ENCODE results near the gene CST1.
A peak's percentile ranks its signal among the peaks of the same experiment; 100 is the strongest.
"Not testable (repeated sequence)": the region's sequence is repeated elsewhere in the genome, so short reads cannot be mapped to it uniquely, and the experiment has no call there.

The CST1 gene

GRCh38 chr20:23755131-23755611, 4.4 kb upstream of the CST1 start:
- H3K36me3 ChIP-seq (ENCODE audit: control insufficient read depth, insufficient read depth, low read length); H3K4me3 ChIP-seq (ENCODE audit: extremely low read depth, insufficient read depth, low read length, poor library complexity, severe bottlenecking); H3K9me3 ChIP-seq (ENCODE audit: control insufficient read depth, low read length): not testable (repeated sequence)
- peaks cover 21% of the 10 kb centered on the region for H3K4me1 ChIP-seq (ENCODE audit: control insufficient read depth, insufficient read depth, low read length, poor library complexity, severe bottlenecking)
- peak overlapping the region; percentile 86 for H3K27ac ChIP-seq (ENCODE audit: low read depth, low read length, severe bottlenecking)
- 62 to 65% methylated on average over 3 of the region's 3 CpGs for WGBS, 2 experiments (ENCODE audit: insufficient coverage in 2 of 2)

DNA sequence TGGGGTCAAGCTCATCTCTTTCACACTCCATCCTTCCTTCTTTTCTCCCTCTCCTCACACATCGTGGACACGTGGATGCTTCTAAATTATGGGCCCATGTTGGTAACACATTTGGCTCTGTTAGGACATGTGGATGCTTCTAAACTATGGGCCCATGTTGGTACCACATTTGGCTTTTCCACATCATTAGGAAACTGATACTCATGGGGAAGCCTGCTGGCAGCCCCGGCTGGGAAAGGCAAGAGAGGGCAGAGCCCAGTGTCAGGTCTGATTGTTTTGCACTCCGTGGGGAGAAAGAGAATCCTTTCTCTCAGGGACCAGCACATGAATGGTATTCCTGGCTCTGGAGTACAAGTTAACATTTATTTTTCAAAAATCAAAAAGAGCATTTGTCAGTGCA, 4.0 kb upstream of the CST1 start:
- Histone ChIP-seq H3K36me3 (ENCODE audit: control insufficient read depth, insufficient read depth, low read length) (no peaks in the 10 kb centered on the region), H3K9me3 (ENCODE audit: control insufficient read depth, low read length) (no peaks in the 10 kb centered on the region), H3K4me1 (ENCODE audit: control insufficient read depth, insufficient read depth, low read length, poor library complexity, severe bottlenecking) (peaks cover 21% of the 10 kb centered on the region), H3K4me3 (ENCODE audit: extremely low read depth, insufficient read depth, low read length, poor library complexity, severe bottlenecking) (no peak overlapping the region), H3K27ac (ENCODE audit: low read depth, low read length, severe bottlenecking) (peak overlapping the region; percentile 79)
- 79 to 92% methylated on average over 2 to 3 of the region's 4 CpGs for WGBS, 2 experiments (ENCODE audit: insufficient coverage in 2 of 2)

- no peak overlapping the region for H3K4me3 ChIP-seq (ENCODE audit: extremely low read depth, insufficient read depth, low read length, poor library complexity, severe bottlenecking)
- WGBS, 2 experiments (ENCODE audit: insufficient coverage in 2 of 2), result 90 to 92% methylated on average over 2 of the region's 2 CpGs
- no peak overlapping the region for H3K27ac ChIP-seq (ENCODE audit: low read depth, low read length, severe bottlenecking)
- H3K4me1 ChIP-seq (ENCODE audit: control insufficient read depth, insufficient read depth, low read length, poor library complexity, severe bottlenecking), result peaks cover 21% of the 10 kb centered on the region
- no peaks in the 10 kb centered on the region for H3K36me3 ChIP-seq (ENCODE audit: control insufficient read depth, insufficient read depth, low read length)
- H3K9me3 ChIP-seq (ENCODE audit: control insufficient read depth, low read length), result no peaks in the 10 kb centered on the region
These were observed 2.9 kb upstream of the CST1 start for GRCh38 chr20:23753589-23753988.

DNA sequence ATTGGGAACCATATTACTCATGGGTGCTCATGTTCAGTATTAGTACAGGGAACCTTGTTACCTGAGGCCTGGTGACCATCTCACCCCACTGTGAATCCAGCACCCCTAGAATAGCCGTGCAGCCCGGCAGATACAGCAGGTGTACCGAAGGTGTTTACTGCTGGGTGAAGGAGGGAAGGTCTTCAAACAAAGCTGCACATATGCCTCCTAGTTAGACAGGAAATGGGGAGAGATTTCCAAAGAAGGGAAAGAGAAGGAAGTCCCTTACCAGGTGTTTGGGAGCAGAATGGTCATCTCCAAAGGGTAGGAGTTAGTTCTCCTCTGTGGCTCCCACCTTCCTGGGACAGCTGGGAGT, 2.4 kb upstream of the CST1 start:
- Histone ChIP-seq H3K9me3 (ENCODE audit: control insufficient read depth, low read length) (no peaks in the 10 kb centered on the region), H3K27ac (ENCODE audit: low read depth, low read length, severe bottlenecking) (no peak overlapping the region), H3K4me1 (ENCODE audit: control insufficient read depth, insufficient read depth, low read length, poor library complexity, severe bottlenecking) (peaks cover 21% of the 10 kb centered on the region), H3K36me3 (ENCODE audit: control insufficient read depth, insufficient read depth, low read length) (no peaks in the 10 kb centered on the region), H3K4me3 (ENCODE audit: extremely low read depth, insufficient read depth, low read length, poor library complexity, severe bottlenecking) (no peak overlapping the region)
- 97 to 100% methylated on average over 1 to 3 of the region's 3 CpGs for WGBS, 2 experiments (ENCODE audit: insufficient coverage in 2 of 2)

GRCh38 chr20:23752481-23753193, 1.9 kb upstream of the CST1 start:
- Histone ChIP-seq H3K4me1 (ENCODE audit: control insufficient read depth, insufficient read depth, low read length, poor library complexity, severe bottlenecking) (peaks cover 21% of the 10 kb centered on the region), H3K36me3 (ENCODE audit: control insufficient read depth, insufficient read depth, low read length) (no peaks in the 10 kb centered on the region)
- 76 to 93% methylated on average over 6 to 8 of the region's 11 CpGs for WGBS, 2 experiments (ENCODE audit: insufficient coverage in 2 of 2)

GRCh38 chr20:23752019-23752418, 1.3 kb upstream of the CST1 start:
- H3K36me3 ChIP-seq (ENCODE audit: control insufficient read depth, insufficient read depth, low read length), result no peaks in the 10 kb centered on the region
- no peaks in the 10 kb centered on the region for H3K9me3 ChIP-seq (ENCODE audit: control insufficient read depth, low read length)
- 97 to 100% methylated on average over 1 to 3 of the region's 4 CpGs for WGBS, 2 experiments (ENCODE audit: insufficient coverage in 2 of 2)
- H3K27ac ChIP-seq (ENCODE audit: low read depth, low read length, severe bottlenecking), result no peak overlapping the region
- H3K4me3 ChIP-seq (ENCODE audit: extremely low read depth, insufficient read depth, low read length, poor library complexity, severe bottlenecking), result no peak overlapping the region
- H3K4me1 ChIP-seq (ENCODE audit: control insufficient read depth, insufficient read depth, low read length, poor library complexity, severe bottlenecking), result peaks cover 21% of the 10 kb centered on the region

More at GRCh38 chr20:23752481-23753193, 1.9 kb upstream of the CST1 start:
- no peak overlapping the region for H3K4me3 ChIP-seq (ENCODE audit: extremely low read depth, insufficient read depth, low read length, poor library complexity, severe bottlenecking)
- H3K9me3 ChIP-seq (ENCODE audit: control insufficient read depth, low read length), result no peaks in the 10 kb centered on the region
- H3K27ac ChIP-seq (ENCODE audit: low read depth, low read length, severe bottlenecking), result no peak overlapping the region

- H3K4me3 ChIP-seq (ENCODE audit: extremely low read depth, insufficient read depth, low read length, poor library complexity, severe bottlenecking), result no peak overlapping the region
These were observed 989 bp downstream of the CST1 start for GRCh38 chr20:23749746-23750145.

DNA sequence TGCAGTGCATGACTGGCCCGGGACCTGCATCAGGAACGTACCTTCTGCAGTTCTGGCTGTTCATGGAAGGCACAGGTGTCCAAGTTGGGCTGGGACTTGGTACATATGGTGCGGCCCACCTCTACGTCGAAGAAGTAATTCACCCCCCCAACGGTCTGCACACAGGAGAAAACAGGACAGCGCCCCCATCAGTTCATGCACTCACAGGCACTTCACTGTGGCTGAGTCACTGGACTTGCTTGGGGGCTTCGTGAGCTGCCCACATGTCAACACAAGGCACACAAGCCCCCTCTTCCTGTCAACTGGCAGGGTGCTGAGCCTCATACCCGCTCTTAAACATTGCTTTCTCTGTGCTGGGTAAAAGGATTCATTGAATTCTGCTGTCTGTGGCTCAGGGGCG, 1.8 kb downstream of the CST1 start:
- 50 to 100% methylated on average over 1 of the region's 10 CpGs for WGBS, 2 experiments (ENCODE audit: insufficient coverage in 2 of 2)
- not testable (repeated sequence) for H3K4me1 ChIP-seq (ENCODE audit: control insufficient read depth, insufficient read depth, low read length, poor library complexity, severe bottlenecking); H3K27ac ChIP-seq (ENCODE audit: low read depth, low read length, severe bottlenecking); H3K4me3 ChIP-seq (ENCODE audit: extremely low read depth, insufficient read depth, low read length, poor library complexity, severe bottlenecking); H3K9me3 ChIP-seq (ENCODE audit: control insufficient read depth, low read length); H3K36me3 ChIP-seq (ENCODE audit: control insufficient read depth, insufficient read depth, low read length)

More at GRCh38 chr20:23749746-23750145, 989 bp downstream of the CST1 start:
- peaks cover 10% of the 10 kb centered on the region for H3K4me1 ChIP-seq (ENCODE audit: control insufficient read depth, insufficient read depth, low read length, poor library complexity, severe bottlenecking)
- WGBS, 2 experiments (ENCODE audit: insufficient coverage in 2 of 2), result 73 to 84% methylated on average over 4 to 5 of the region's 5 CpGs
- H3K36me3 ChIP-seq (ENCODE audit: control insufficient read depth, insufficient read depth, low read length), result no peaks in the 10 kb centered on the region
- no peaks in the 10 kb centered on the region for H3K9me3 ChIP-seq (ENCODE audit: control insufficient read depth, low read length)
- H3K27ac ChIP-seq (ENCODE audit: low read depth, low read length, severe bottlenecking), result no peak overlapping the region

DNA sequence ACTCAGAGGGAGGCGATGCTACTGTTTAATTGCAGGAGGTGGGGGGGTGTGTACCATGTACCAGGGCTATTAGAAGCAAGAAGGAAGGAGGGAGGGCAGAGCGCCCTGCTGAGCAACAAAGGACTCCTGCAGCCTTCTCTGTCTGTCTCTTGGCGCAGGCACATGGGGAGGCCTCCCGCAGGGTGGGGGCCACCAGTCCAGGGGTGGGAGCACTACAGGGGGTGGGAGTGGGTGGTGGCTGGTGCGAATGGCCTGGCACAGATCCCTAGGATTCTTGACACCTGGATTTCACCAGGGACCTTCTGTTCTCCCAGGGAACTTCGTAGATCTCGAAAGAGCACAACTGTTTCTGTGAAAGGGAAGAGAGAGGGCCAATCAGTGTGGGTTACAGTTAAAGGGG, 3.2 kb downstream of the CST1 start:
- H3K4me1 ChIP-seq (ENCODE audit: control insufficient read depth, insufficient read depth, low read length, poor library complexity, severe bottlenecking); H3K4me3 ChIP-seq (ENCODE audit: extremely low read depth, insufficient read depth, low read length, poor library complexity, severe bottlenecking); H3K36me3 ChIP-seq (ENCODE audit: control insufficient read depth, insufficient read depth, low read length); H3K9me3 ChIP-seq (ENCODE audit: control insufficient read depth, low read length); H3K27ac ChIP-seq (ENCODE audit: low read depth, low read length, severe bottlenecking): not testable (repeated sequence)
- WGBS, 2 experiments (ENCODE audit: insufficient coverage in 2 of 2), result 92% methylated on average over 4 of the region's 7 CpGs; no CpG with 5 or more reads in 1 of the 2 experiments

DNA sequence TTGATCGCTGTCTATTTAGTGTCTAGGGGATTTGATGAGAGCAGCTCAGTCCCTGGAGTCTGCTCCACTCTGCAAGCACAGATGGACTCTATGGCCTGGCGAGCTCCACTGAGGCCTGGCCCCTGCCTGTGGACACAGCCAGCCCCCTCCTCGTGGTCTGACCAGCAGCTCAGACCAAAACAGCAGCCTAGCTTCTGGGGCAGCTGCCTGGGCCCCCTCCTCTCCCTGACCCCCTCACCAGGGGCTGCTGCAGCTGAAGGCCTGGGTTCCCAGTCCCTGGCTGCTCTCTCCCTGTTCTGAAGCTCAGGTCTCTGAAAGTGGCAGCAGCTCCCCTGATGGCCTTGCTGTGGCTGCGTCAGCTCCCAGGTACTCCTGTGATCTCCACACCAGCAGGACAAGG, 3.6 kb downstream of the CST1 start:
- 0 to 86% methylated on average over 1 to 2 of the region's 4 CpGs for WGBS, 2 experiments (ENCODE audit: insufficient coverage in 2 of 2)
- H3K36me3 ChIP-seq (ENCODE audit: control insufficient read depth, insufficient read depth, low read length); H3K4me1 ChIP-seq (ENCODE audit: control insufficient read depth, insufficient read depth, low read length, poor library complexity, severe bottlenecking); H3K27ac ChIP-seq (ENCODE audit: low read depth, low read length, severe bottlenecking); H3K9me3 ChIP-seq (ENCODE audit: control insufficient read depth, low read length); H3K4me3 ChIP-seq (ENCODE audit: extremely low read depth, insufficient read depth, low read length, poor library complexity, severe bottlenecking): not testable (repeated sequence)

DNA sequence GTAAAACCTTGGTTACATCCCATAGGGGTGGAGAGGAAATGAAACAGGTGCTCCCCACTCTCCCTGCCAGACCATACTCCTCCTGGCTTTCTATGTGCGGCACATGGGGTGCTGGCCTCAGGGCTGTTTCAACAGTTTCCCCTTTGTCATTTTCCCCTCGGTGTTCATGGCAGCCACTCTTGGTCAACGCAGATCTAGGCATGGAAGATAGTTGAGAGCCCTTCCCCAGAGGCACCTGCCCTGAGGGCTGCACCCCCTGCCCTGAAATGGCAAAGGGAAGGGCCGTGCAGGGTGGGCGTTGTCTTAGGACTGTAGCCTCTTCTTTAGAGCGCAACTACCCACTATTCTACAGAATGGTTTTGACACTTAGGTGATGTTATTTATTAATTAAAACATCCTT, 4.4 kb downstream of the CST1 start:
- WGBS, 2 experiments (ENCODE audit: insufficient coverage in 2 of 2), result 55 to 62% methylated on average over 3 of the region's 6 CpGs
- Histone ChIP-seq H3K4me3 (ENCODE audit: extremely low read depth, insufficient read depth, low read length, poor library complexity, severe bottlenecking) (no peak overlapping the region), H3K4me1 (ENCODE audit: control insufficient read depth, insufficient read depth, low read length, poor library complexity, severe bottlenecking) (no peaks in the 10 kb centered on the region), H3K27ac (ENCODE audit: low read depth, low read length, severe bottlenecking) (no peak overlapping the region), H3K9me3 (ENCODE audit: control insufficient read depth, low read length) (no peaks in the 10 kb centered on the region), H3K36me3 (ENCODE audit: control insufficient read depth, insufficient read depth, low read length) (no peaks in the 10 kb centered on the region)

Data from mesodermal cell (in vitro differentiated cells).